DOHH2 (cell line): Measurements from ENCODE around the gene GIPC1.

Experiments used
- EZH2phosphoT487 ChIP-seq: fragments of 200-600 bp; sonication (generic); IDR thresholded peaks from 2 replicates; pipeline ENCODE4 v1.6.1; 2017; ENCODE audit warnings: borderline replicate concordance, mild to moderate bottlenecking, antibody characterized with exemption, low read length, moderate library complexity, mixed read lengths
- TF ChIP-seq, protein P1 (sequence below): fragments of 200-600 bp; sonication (generic); IDR thresholded peaks from one replicate; pipeline ENCODE4 v1.5.1; 2014; ENCODE audit warnings: antibody characterized with exemption, mild to moderate bottlenecking, low read depth, low read length; ENCODE audit not compliant: poor library complexity, severe bottlenecking

DNA sequence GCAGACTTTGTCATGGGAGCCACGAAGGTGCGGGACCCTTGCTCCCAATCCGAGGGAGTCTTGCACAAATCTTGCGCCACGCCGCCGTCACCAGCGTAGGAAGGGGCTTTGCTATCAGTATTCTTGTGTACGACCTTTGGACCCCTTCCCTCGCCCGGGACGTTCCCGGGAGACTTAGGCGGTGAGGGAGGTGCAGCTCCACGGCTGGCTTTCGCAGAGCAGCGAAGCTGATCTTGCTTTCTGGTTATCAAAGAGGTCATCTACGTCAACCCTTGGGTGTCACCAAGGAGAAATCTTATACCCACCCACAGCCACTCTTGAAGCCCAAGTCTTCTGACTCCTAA, 34.0 kb upstream of the GIPC1 start:
- TF ChIP-seq, protein P1, sequence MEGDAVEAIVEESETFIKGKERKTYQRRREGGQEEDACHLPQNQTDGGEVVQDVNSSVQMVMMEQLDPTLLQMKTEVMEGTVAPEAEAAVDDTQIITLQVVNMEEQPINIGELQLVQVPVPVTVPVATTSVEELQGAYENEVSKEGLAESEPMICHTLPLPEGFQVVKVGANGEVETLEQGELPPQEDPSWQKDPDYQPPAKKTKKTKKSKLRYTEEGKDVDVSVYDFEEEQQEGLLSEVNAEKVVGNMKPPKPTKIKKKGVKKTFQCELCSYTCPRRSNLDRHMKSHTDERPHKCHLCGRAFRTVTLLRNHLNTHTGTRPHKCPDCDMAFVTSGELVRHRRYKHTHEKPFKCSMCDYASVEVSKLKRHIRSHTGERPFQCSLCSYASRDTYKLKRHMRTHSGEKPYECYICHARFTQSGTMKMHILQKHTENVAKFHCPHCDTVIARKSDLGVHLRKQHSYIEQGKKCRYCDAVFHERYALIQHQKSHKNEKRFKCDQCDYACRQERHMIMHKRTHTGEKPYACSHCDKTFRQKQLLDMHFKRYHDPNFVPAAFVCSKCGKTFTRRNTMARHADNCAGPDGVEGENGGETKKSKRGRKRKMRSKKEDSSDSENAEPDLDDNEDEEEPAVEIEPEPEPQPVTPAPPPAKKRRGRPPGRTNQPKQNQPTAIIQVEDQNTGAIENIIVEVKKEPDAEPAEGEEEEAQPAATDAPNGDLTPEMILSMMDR, result no peak
- TF ChIP-seq EZH2phosphoT487, result no peak
